HepG2 (cell line): ENCODE results near the gene CISH. TPM values are rescaled to one million over a fixed set of nuclear protein-coding genes. Genes with fewer than 3 reads are reported as not detected.
A peak's percentile ranks its signal among the peaks of the same experiment; 100 is the strongest.

ENCODE experiments used
- ATM ChIP-seq: fragments of 450-650 bp; IDR thresholded peaks from 2 replicates; pipeline ENCODE4 v1.7.1; 2017; ENCODE audit warnings: mild to moderate bottlenecking, borderline replicate concordance
- ESRRA ChIP-seq: sonication (generic); formaldehyde crosslinking; IDR thresholded peaks from 2 replicates; pipeline ENCODE4 v1.5.1; 2020; ENCODE audit warnings: mild to moderate bottlenecking, low read depth, missing genetic modification reagents
- FLYWCH1 ChIP-seq: sonication (generic); formaldehyde crosslinking; IDR thresholded peaks from 2 replicates; pipeline ENCODE4 v1.8.1; 2023; ENCODE audit warnings: mild to moderate bottlenecking, missing genetic modification reagents
- KLF9 ChIP-seq: IDR thresholded peaks from 2 replicates; pipeline ENCODE4 v1.6.1; 2016; ENCODE audit warnings: low read depth
- MXD4 ChIP-seq: IDR thresholded peaks from 2 replicates; pipeline ENCODE4 v1.6.1; 2016; ENCODE audit warnings: mild to moderate bottlenecking, missing biosample characterization, missing genetic modification reagents
- NFRKB ChIP-seq: fragments of 450-650 bp; IDR thresholded peaks from 2 replicates; pipeline ENCODE4 v1.6.1; 2017
- PCBP1 ChIP-seq: fragments of 200-400 bp; formaldehyde crosslinking; IDR thresholded peaks from 2 replicates; pipeline ENCODE4 v1.6.1; 2017; ENCODE audit warnings: mild to moderate bottlenecking, low read depth, low read length, borderline replicate concordance
- RFX1 ChIP-seq: fragments of 450-650 bp; IDR thresholded peaks from 2 replicates; pipeline ENCODE4 v1.6.1; 2017
- SOX5 ChIP-seq: IDR thresholded peaks from 2 replicates; pipeline ENCODE4 v1.6.1; 2016; ENCODE audit warnings: borderline replicate concordance
- SRSF1 ChIP-seq: fragments of 200-400 bp; formaldehyde crosslinking; optimal IDR thresholded peaks from 2 replicates; pipeline ENCODE3; 2017; ENCODE audit warnings: mild to moderate bottlenecking, low read depth, low read length, moderate library complexity
- SRSF4 ChIP-seq: fragments of 200-400 bp; formaldehyde crosslinking; IDR thresholded peaks from one replicate; pipeline ENCODE4 v1.6.1; 2018; ENCODE audit warnings: mild to moderate bottlenecking, low read depth, low read length, moderate library complexity; ENCODE audit not compliant: poor library complexity, severe bottlenecking
- XRCC5 ChIP-seq: fragments of 200-400 bp; formaldehyde crosslinking; optimal IDR thresholded peaks from 2 replicates; pipeline ENCODE3; 2017; ENCODE audit warnings: mild to moderate bottlenecking, low read length
- ZFP1 ChIP-seq: IDR thresholded peaks from 2 replicates; pipeline ENCODE4 v1.6.1; 2016
- ZFYVE20 ChIP-seq: sonication (generic); formaldehyde crosslinking; IDR thresholded peaks from 2 replicates; pipeline ENCODE4 v1.8.0; 2023; ENCODE audit warnings: low read depth, mild to moderate bottlenecking, moderate library complexity, missing genetic modification reagents, borderline replicate concordance
- ZNF326 ChIP-seq: sonication (generic); formaldehyde crosslinking; IDR thresholded peaks from 2 replicates; pipeline ENCODE4 v1.4.0; 2020; ENCODE audit warnings: missing genetic modification reagents, borderline replicate concordance
- ZNF382 ChIP-seq: sonication (generic); formaldehyde crosslinking; IDR thresholded peaks from 2 replicates; pipeline ENCODE4 v1.5.0; 2020; ENCODE audit warnings: missing genetic modification reagents, mild to moderate bottlenecking, borderline replicate concordance
- ZNF430 ChIP-seq: sonication (generic); formaldehyde crosslinking; IDR thresholded peaks from 2 replicates; pipeline ENCODE4 v1.9.0; 2021; ENCODE audit warnings: mild to moderate bottlenecking, missing genetic modification reagents
- ZNF720 ChIP-seq: sonication (generic); formaldehyde crosslinking; IDR thresholded peaks from 2 replicates; pipeline ENCODE4 v1.4.0; 2020; ENCODE audit warnings: missing genetic modification reagents
- ZNF746 ChIP-seq: sonication (generic); formaldehyde crosslinking; IDR thresholded peaks from 2 replicates; pipeline ENCODE4 v1.8.0; 2022; ENCODE audit warnings: mild to moderate bottlenecking, missing genetic modification reagents
- polyA plus RNA-seq, 8 experiments: library from polyadenylated mRNA; depleted of rRNA in 3 of 8; stranded (reverse) in 7 of 8; unstranded in 1 of 8; fragments of >200 nt; fragmentation: Illumina TruSeq in 4 of 8; extraction: Trizol in 4 of 8; gene quantifications; 2 replicates each; pipeline versions ENCODE4 v1.2.1 to v1.2.3, GENCODE V29; 2011 to 2016; ENCODE audit warnings: low read depth in 4 of 8, missing spikeins in 1 of 8, mixed read lengths in 1 of 8; ENCODE audit not compliant: insufficient read depth in 1 of 8
- total RNA-seq, 5 experiments: library from RNA; depleted of rRNA; stranded (reverse); fragments of >200 nt; fragmentation: Illumina TruSeq; extraction: Trizol; gene quantifications; 2 replicates each; pipeline ENCODE4 v1.2.3, GENCODE V29; 2016; ENCODE audit warnings: low read depth in 1 of 5
- TF ChIP-seq, protein P1 (sequence below): sonication (generic); formaldehyde crosslinking; IDR thresholded peaks from 2 replicates; pipeline ENCODE4 v1.5.0; 2020; ENCODE audit warnings: mild to moderate bottlenecking, missing genetic modification reagents, borderline replicate concordance
- TF ChIP-seq, protein P2 (sequence below): sonication (generic); formaldehyde crosslinking; IDR thresholded peaks from 2 replicates; pipeline ENCODE4 v1.5.0; 2020; ENCODE audit warnings: missing genetic modification reagents

Gene CISH
- total and polyA plus RNA-seq, 2 of the 13 experiments (the other 11 are each of a cell fraction or from before 2014, with no cell fraction given) = 0.91 to 1.5 TPM

DNA sequence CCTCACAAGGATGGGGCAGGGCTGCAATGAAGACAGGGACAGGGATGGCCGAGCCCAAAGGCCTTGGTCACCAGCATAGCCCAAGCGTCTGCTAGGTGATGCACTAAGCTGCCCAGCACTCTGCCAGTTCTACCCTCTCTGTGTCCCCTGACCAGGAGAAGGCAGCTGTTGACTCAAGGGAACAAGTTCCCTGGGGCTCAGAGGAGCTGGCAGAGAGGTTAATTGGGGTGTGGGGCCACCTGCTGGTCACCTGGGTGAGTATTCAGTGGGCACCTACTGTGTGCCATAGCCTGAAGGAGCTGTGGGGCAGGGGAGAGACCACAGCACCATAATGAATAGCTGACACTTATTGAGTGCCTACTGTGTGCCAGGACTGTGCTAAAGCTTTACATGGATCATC is 41.1 kb upstream of the CISH start (continued):
- TF ChIP-seq, protein P1, sequence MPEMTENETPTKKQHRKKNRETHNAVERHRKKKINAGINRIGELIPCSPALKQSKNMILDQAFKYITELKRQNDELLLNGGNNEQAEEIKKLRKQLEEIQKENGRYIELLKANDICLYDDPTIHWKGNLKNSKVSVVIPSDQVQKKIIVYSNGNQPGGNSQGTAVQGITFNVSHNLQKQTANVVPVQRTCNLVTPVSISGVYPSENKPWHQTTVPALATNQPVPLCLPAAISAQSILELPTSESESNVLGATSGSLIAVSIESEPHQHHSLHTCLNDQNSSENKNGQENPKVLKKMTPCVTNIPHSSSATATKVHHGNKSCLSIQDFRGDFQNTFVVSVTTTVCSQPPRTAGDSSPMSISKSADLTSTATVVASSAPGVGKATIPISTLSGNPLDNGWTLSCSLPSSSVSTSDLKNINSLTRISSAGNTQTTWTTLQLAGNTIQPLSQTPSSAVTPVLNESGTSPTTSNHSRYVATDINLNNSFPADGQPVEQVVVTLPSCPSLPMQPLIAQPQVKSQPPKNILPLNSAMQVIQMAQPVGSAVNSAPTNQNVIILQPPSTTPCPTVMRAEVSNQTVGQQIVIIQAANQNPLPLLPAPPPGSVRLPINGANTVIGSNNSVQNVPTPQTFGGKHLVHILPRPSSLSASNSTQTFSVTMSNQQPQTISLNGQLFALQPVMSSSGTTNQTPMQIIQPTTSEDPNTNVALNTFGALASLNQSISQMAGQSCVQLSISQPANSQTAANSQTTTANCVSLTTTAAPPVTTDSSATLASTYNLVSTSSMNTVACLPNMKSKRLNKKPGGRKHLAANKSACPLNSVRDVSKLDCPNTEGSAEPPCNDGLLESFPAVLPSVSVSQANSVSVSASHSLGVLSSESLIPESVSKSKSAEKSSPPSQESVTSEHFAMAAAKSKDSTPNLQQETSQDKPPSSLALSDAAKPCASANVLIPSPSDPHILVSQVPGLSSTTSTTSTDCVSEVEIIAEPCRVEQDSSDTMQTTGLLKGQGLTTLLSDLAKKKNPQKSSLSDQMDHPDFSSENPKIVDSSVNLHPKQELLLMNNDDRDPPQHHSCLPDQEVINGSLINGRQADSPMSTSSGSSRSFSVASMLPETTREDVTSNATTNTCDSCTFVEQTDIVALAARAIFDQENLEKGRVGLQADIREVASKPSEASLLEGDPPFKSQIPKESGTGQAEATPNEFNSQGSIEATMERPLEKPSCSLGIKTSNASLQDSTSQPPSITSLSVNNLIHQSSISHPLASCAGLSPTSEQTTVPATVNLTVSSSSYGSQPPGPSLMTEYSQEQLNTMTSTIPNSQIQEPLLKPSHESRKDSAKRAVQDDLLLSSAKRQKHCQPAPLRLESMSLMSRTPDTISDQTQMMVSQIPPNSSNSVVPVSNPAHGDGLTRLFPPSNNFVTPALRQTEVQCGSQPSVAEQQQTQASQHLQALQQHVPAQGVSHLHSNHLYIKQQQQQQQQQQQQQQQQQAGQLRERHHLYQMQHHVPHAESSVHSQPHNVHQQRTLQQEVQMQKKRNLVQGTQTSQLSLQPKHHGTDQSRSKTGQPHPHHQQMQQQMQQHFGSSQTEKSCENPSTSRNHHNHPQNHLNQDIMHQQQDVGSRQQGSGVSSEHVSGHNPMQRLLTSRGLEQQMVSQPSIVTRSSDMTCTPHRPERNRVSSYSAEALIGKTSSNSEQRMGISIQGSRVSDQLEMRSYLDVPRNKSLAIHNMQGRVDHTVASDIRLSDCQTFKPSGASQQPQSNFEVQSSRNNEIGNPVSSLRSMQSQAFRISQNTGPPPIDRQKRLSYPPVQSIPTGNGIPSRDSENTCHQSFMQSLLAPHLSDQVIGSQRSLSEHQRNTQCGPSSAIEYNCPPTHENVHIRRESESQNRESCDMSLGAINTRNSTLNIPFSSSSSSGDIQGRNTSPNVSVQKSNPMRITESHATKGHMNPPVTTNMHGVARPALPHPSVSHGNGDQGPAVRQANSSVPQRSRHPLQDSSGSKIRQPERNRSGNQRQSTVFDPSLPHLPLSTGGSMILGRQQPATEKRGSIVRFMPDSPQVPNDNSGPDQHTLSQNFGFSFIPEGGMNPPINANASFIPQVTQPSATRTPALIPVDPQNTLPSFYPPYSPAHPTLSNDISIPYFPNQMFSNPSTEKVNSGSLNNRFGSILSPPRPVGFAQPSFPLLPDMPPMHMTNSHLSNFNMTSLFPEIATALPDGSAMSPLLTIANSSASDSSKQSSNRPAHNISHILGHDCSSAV = no peak
- TF ChIP-seq SOX5 (no peak), MXD4 (no peak), ZNF382 (CRISPR knock-in tag) (no peak), ESRRA (no peak), RFX1 (no peak), PCBP1 (no peak), ATM (no peak), ZNF720 (CRISPR knock-in tag) (no peak), KLF9 (CRISPR knock-in tag) (no peak), ZNF326 (CRISPR knock-in tag) (no peak), ZFP1 (CRISPR knock-in tag) (no peak), ZFYVE20 (CRISPR knock-in tag) (no peak), XRCC5 (peak; percentile 62), SRSF4 (no peak), SRSF1 (no peak), NFRKB (no peak), FLYWCH1 (CRISPR knock-in tag) (no peak), ZNF746 (CRISPR knock-in tag) (no peak), ZNF430 (CRISPR knock-in tag) (no peak)
- TF ChIP-seq, protein P2, sequence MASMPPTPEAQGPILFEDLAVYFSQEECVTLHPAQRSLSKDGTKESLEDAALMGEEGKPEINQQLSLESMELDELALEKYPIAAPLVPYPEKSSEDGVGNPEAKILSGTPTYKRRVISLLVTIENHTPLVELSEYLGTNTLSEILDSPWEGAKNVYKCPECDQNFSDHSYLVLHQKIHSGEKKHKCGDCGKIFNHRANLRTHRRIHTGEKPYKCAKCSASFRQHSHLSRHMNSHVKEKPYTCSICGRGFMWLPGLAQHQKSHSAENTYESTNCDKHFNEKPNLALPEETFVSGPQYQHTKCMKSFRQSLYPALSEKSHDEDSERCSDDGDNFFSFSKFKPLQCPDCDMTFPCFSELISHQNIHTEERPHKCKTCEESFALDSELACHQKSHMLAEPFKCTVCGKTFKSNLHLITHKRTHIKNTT = no peak
